Thyroid gland (tissue), 4 donors: ENCODE measurements around the gene COL11A2. TPM values are rescaled to one million over a fixed set of nuclear protein-coding genes. Genes with fewer than 3 reads are reported as not detected.

Experiments used
- DNase-seq, 2 donors: peaks; one replicate each; pipeline ENCODE4 v3.0.0-alpha.2; 2019
- H3K27ac ChIP-seq, 3 donors: fragments of 200-600 bp; sonication (generic); 1 replicate in 2 of 3; 2 replicates in 1 of 3; pipeline ENCODE4 v1.5.1; 2016 to 2019; ENCODE audit warnings: mild to moderate bottlenecking in 1 of 3, moderate library complexity in 1 of 3
- H3K27me3 ChIP-seq: fragments of 200-600 bp; sonication (generic); one replicate; pipeline ENCODE4 v1.5.1; 2019
- H3K36me3 ChIP-seq, 2 donors: fragments of 200-600 bp; sonication (generic); one replicate each; pipeline ENCODE4 v1.5.1; 2016 to 2019
- H3K4me1 ChIP-seq, 2 donors: fragments of 200-600 bp; sonication (generic); one replicate each; pipeline ENCODE4 v1.5.1; 2017 to 2019
- H3K4me3 ChIP-seq, 3 donors: fragments of 200-600 bp; sonication (generic); replicated peaks in 1 of 3; 1 replicate in 2 of 3; 2 replicates in 1 of 3; pipeline ENCODE4 v1.5.1; 2016; ENCODE audit warnings: mild to moderate bottlenecking in 1 of 3
- H3K9me3 ChIP-seq: fragments of 200-600 bp; sonication (generic); one replicate; pipeline ENCODE4 v1.5.1; 2017
- POLR2A ChIP-seq, 2 donors: fragments of 450-650 bp; IDR thresholded peaks; one replicate each; pipeline ENCODE4 v1.6.1; 2017; ENCODE audit warnings: antibody characterized with exemption in 2 of 2, mild to moderate bottlenecking in 2 of 2, moderate library complexity in 1 of 2
- WGBS, 2 donors: methylation state at CpG; one replicate each; pipeline ENCODE4 v1.1.5; 2017; 5-methylcytosine and 5-hydroxymethylcytosine counted together
- intact Hi-C: fragments of 100-400 bp; cut with DNase I; formaldehyde crosslinking; loops from one replicate; pipeline ENCODE4 v1.15.1; 2023
- total RNA-seq, 4 donors: library from RNA; depleted of rRNA; stranded (reverse); fragments of >200 nt; gene quantifications; one replicate each; pipeline ENCODE4 v1.2.3, GENCODE V29; 2016
- TF ChIP-seq, protein P1 (sequence below), 6 experiments: fragments of 200-600 bp in 3 of 6; fragments of 450-650 bp in 3 of 6; sonication (generic) in 3 of 6; IDR thresholded peaks; one replicate each; pipeline ENCODE4 v1.5.1; 2016 to 2019; ENCODE audit warnings: antibody characterized with exemption in 6 of 6, mild to moderate bottlenecking in 2 of 6, inconsistent platforms in 1 of 6, moderate library complexity in 1 of 6

Gene COL11A2
- total RNA-seq, 4 donors from 2014 or later = 0.68 to 2.8 (median 2.0) TPM

DNA sequence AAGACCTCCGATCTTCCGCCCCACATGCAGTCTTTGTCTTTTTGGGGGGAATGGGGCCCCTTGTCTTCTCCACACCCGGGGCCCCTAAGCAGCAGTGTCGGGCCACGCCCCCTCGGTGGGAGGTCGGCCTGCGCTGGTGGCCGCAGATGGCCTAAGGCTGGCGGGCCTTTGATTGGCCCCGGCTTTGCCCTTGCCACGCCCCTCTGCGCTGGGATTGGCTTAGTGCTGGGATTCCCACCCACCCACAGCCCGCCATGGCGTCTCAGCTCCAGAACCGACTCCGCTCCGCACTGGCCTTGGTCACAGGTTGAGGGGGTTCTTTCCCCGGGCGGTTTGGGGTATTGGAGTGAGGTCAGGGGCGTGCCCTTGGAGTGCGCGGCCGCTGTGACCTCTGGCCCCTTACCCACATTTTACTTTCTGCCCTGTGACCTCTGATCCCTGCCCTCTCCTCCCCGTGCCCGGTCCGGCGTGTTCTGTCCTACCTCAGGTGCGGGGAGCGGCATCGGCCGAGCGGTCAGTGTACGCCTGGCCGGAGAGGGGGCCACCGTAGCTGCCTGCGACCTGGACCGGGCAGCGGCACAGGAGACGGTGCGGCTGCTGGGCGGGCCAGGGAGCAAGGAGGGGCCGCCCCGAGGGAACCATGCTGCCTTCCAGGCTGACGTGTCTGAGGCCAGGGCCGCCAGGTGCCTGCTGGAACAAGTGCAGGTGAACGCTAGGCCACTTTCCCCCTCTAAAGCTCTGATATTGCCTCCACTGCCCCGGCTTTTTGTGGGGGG, 12.3 kb upstream of the COL11A2 start, which contains the start of gene HSD17B8:
Gene HSD17B8 (plus strand): TSS at position 241 of the 776 bp plus-strand sequence. CDS start 14 bp downstream, at position 255.
- H3K4me3 ChIP-seq = peak within 1 kb of the TSS; percentile 63 to 72 (median 68)
- peak; percentile 97 to 98 for DNase-seq
- no peaks in the 10 kb centered on the region for H3K27me3 ChIP-seq
- H3K27ac ChIP-seq = peak within 1 kb of the TSS; percentile 15 to 50 (median 24)
- intact Hi-C loops = loop anchor here (10.0 kb wide), 1 partner anchor 220 kb away; the partner anchor contains the start of gene SYNGAP1
- no peaks in the 10 kb centered on the region for H3K9me3 ChIP-seq
- H3K4me1 ChIP-seq = peaks cover 40 to 43% of the 10 kb centered on the region in 2 donors
- 0 to 1% methylated on average over 23 to 43 of the region's 48 CpGs for WGBS, 2 donors
- H3K36me3 ChIP-seq = peaks cover 16% of the 10 kb centered on the region in 2 donors
- TF ChIP-seq, protein P1, sequence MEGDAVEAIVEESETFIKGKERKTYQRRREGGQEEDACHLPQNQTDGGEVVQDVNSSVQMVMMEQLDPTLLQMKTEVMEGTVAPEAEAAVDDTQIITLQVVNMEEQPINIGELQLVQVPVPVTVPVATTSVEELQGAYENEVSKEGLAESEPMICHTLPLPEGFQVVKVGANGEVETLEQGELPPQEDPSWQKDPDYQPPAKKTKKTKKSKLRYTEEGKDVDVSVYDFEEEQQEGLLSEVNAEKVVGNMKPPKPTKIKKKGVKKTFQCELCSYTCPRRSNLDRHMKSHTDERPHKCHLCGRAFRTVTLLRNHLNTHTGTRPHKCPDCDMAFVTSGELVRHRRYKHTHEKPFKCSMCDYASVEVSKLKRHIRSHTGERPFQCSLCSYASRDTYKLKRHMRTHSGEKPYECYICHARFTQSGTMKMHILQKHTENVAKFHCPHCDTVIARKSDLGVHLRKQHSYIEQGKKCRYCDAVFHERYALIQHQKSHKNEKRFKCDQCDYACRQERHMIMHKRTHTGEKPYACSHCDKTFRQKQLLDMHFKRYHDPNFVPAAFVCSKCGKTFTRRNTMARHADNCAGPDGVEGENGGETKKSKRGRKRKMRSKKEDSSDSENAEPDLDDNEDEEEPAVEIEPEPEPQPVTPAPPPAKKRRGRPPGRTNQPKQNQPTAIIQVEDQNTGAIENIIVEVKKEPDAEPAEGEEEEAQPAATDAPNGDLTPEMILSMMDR (IDR thresholded peaks at IDR 0.05) = no peak
- peak in 1 of 2 donors; percentile 75 for TF ChIP-seq POLR2A (IDR thresholded peaks at IDR 0.05)

DNA sequence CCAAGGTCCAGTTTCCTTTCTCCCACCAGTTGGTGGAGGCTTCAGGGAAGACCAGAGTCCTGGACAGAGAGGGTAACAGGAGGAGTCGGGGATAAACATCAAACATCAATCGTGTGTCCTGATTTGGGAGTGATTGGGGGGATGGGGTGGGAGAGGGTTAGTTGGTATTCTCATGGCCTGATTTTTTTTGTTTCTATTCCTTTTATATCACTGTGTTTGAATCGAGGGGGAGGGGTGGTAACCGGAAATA, 11.8 kb upstream of the COL11A2 start:
- Histone ChIP-seq H3K4me3 (peak overlapping the region in 1 of 3 donors; percentile 63), H3K4me1 (peaks cover 44 to 48% of the 10 kb centered on the region in 2 donors), H3K27me3 (no peaks in the 10 kb centered on the region), H3K36me3 (peaks cover 13 to 16% of the 10 kb centered on the region in 2 donors), H3K9me3 (no peaks in the 10 kb centered on the region), H3K27ac (no peak overlapping the region)
- no peak for TF ChIP-seq POLR2A (IDR thresholded peaks at IDR 0.05)
- TF ChIP-seq, protein P1 (IDR thresholded peaks at IDR 0.05) = no peak
- DNase-seq = no peak
- intact Hi-C loops = loop anchor here (10.0 kb wide), 1 partner anchor 221 kb away; the partner anchor contains the start of gene SYNGAP1
- WGBS, 2 donors = 2 to 7% methylated on average over 4 of the region's 4 CpGs

DNA sequence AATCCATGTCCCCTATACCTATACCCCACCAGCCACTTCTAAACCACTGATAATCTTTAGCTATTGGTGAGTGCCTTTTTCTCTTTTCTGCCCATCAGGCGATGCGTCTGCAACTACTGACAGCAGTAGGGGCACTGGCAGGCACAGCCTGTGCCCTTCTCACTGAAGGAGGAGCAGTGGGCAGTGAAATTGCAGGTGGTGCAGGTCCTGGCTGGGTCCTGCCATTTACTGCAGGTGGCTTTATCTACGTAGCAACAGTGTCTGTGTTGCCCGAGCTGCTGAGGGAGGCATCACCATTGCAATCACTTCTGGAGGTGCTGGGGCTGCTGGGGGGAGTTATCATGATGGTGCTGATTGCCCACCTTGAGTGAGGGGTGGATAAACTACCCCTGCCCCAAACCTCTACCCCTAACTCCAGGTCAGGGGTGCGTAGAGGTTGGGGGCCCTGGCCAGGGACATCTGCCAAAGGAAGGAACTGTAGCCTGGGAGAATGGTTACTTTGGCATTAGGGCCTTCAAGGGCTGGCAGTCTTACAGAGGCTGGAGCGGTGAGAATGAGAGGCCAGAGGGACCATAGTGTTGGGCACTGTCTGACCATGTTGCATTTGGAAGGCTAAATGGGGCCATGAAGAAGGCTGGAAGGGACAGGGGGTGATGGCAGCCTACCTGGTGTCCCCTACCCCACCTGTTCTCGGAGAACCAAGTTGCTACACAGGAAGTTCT, 11.3 kb upstream of the COL11A2 start:
- DNase-seq = no peak
- peaks cover 13 to 16% of the 10 kb centered on the region in 2 donors for H3K36me3 ChIP-seq
- intact Hi-C loops = loop anchor here (10.0 kb wide), 1 partner anchor 221 kb away; the partner anchor contains the start of gene SYNGAP1
- WGBS, 2 donors = 88 to 94% methylated on average over 5 to 7 of the region's 7 CpGs
- H3K27me3 ChIP-seq = no peaks in the 10 kb centered on the region
- H3K4me1 ChIP-seq = peaks cover 44 to 53% of the 10 kb centered on the region in 2 donors
- no peak for TF ChIP-seq POLR2A (IDR thresholded peaks at IDR 0.05)
- TF ChIP-seq, protein P1 (IDR thresholded peaks at IDR 0.05) = no peak
- no peak overlapping the region for H3K27ac ChIP-seq
- no peak overlapping the region for H3K4me3 ChIP-seq
- H3K9me3 ChIP-seq = no peaks in the 10 kb centered on the region

DNA sequence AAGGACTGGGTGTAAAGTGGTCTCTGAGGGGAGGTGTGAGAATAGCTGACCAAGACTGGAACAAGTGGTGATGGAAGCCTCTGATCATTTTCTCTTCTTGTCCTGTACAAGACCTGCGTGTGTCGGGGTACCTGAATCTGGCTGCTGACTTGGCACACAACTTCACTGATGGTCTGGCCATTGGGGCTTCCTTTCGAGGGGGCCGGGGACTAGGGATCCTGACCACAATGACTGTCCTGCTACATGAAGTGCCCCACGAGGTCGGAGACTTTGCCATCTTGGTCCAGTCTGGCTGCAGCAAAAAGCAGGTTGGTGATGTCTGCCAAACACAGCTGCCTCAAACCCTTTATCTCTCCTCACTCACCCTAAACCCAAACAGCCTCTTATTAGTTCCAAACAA, 10.5 kb upstream of the COL11A2 start:
- Histone ChIP-seq H3K4me1 (peaks cover 44 to 61% of the 10 kb centered on the region in 2 donors), H3K27ac (no peak overlapping the region), H3K9me3 (no peaks in the 10 kb centered on the region), H3K4me3 (no peak overlapping the region), H3K36me3 (peaks cover 16% of the 10 kb centered on the region in 2 donors), H3K27me3 (no peaks in the 10 kb centered on the region)
- WGBS, 2 donors = 83 to 91% methylated on average over 6 of the region's 6 CpGs
- intact Hi-C loops = loop anchor here (10.0 kb wide), 1 partner anchor 222 kb away; the partner anchor contains the start of gene SYNGAP1
- no peak for DNase-seq
- TF ChIP-seq, protein P1 (IDR thresholded peaks at IDR 0.05) = no peak
- TF ChIP-seq POLR2A (IDR thresholded peaks at IDR 0.05) = no peak
